HG02943 (cell line): Measurements from ENCODE around the gene RHBDD2.
"Not testable (repeated sequence)": the region's sequence is repeated elsewhere in the genome, so short reads cannot be mapped to it uniquely, and the experiment has no call there.

Source experiments
- ATAC-seq: cut with Tn5 transposase; IDR thresholded peaks from one replicate; pipeline ENCODE4 v1.9.1; 2021; ENCODE audit warnings: mild to moderate bottlenecking, low read depth, moderate library complexity; ENCODE audit not compliant: unreplicated experiment

Gene RHBDD2

DNA sequence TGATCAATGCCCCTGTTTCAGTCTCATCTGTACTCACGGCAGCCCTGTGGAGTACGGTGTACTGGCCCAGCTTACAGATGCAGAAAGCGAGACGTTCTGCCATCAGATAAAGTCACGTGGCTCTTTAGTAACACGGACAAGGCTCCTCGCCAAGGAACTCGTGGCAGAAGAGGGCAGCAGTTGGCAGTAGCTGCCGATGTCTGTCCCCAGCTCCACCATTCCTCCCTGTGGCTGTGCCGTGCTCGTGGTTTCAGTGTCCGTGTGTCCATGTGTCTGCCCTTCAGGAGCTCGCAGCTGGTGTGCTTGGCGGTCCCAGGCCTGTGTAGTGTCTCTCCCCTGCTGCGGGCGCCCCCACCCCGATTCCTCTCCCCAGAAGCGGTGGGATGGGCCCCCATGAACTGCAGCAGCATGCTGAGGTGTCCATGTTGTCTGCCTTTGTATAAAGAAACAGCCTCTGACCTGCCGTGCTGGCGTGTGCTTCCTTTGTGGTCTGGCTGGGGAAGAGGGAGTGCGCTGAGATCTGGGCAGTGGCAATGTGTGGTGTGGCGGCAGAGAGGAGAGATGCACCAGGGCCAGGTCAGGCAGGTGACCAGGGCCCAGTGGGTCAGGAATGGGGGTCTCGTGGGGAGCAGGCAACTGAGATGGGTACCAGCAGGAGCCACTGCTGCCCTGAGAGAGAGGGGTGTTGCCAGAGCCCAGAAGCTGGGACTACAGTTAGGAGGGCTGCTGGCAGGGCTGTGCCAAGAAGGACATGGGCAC lies 9.8 kb downstream of the RHBDD2 start:
- ATAC-seq: no peak

DNA sequence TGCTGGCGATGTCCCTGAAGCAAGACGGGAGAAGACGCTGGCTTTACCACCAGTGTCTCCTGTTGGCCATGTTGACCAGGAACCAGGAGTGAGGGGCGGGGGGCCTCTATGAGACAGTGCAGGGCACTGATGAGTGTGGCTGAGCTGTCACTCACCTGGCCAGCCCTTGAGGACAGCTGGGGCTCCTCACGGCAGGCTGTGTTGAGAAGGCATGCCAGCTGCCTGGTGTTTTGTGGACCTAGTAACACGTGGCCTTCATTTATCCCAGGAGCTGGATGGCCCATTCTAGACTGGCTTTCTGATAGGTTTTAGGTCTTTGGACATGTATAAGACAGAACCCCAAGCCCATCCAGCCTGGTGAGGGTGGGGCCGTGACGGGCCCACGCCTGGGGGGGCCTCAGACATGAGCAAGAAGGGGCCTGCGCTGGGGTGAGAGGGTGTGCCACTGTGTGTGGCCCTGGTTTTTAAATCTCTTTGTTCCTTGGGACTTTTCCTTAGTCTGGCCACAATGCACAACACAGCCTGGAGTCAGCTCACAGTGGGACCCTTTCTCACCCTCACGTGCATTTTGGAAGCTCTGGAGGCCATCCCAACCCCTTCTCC lies 10.5 kb downstream of the RHBDD2 start:
- ATAC-seq: no peak

DNA sequence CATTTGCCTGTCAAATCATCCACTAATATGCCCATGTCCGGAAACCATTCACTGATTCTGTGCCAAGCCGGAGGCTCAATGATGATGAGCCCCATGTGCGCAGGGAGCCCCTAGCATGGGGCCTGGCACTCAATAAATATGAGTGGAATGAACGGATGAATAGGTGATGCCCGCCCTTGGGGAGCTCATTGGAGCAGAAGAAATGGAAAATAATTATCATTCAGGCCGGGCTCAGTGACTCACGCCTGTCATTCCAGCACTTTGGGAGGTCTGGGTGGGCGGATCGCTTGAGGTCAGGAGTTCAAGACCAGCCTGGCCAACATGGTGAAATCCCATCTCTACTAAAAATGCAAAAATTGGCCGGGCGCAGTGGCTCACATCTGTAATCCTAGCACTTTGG lies 11.0 kb downstream of the RHBDD2 start:
- no peak for ATAC-seq

DNA sequence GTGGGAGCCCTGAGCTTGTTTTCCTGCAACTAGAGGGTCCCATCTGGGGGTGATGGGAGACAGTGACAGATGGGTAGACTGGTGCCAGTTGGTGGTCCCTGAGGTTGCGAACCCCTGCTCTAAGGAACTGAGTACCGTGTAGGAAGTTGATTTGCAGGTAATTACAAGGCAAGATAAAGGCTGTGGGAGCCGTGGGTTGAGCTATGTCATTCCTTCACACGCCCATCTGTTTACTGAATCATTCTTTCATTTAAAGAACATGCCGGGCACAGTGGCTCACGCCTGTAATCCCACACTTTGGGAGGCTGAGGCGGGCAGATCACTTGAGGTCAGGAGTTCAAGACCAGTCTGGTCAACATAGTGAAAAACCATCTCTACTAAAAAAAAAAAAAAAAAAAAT lies 12.4 kb downstream of the RHBDD2 start:
- ATAC-seq: not testable (repeated sequence)

DNA sequence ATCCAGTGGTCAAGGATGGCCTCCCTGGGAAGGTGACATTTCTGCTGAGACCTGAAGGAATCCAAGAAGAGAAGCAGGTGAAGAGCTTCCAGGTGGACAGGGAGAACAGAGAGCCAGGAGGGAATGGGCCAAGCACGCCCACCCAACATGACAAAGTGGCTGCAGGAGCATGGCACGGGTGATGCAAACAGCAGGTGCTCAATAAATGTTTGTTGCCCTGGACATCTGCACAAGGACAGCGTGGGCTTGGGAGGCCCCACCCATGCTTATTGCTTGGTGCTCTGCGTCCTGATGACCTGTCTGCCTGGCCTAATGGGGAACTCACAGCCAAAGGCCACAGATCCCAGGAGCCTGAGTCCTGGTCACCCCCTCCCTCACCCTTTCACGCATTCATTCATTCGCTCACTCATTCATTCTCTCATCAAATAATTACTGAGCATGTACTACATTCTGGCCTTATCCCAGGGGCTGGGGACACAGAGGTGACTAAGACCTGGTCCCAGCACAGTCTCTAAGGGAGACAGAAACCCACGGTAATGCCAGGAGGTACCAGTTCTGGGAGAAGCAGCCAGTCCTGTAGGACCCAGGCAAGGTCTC lies 13.1 kb downstream of the RHBDD2 start:
- ATAC-seq: no peak

DNA sequence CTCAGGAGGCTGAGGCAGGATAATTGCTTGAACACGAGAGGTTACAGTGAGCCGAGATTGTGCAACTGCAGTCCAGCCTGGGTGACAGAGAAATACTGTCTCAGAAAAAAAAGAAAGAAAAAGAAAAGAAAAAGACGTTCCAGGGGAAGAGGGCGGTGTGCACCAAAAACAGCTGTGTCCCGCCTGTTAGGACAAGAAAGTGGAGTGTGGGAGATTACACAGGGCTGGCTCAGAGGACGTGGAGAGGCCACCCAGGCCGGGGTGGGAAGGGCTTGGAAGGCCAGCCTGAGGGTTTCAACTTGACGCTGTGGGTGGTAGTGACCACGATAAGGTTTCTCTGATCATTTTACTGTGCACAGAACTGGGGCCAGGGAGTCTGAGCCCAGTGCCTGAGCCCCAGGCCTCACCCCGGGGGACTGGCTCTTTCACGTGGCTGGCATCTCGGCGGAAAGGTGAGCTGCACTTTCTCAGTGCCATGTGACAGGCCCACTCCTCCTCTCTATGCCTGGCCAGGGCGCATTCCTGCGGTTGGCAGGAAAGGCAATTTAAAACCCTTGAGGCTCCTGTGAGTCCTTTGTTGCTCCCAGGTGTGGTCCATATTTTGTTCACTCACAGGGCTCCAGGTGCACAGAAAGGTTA lies 13.9 kb downstream of the RHBDD2 start:
- no peak for ATAC-seq

DNA sequence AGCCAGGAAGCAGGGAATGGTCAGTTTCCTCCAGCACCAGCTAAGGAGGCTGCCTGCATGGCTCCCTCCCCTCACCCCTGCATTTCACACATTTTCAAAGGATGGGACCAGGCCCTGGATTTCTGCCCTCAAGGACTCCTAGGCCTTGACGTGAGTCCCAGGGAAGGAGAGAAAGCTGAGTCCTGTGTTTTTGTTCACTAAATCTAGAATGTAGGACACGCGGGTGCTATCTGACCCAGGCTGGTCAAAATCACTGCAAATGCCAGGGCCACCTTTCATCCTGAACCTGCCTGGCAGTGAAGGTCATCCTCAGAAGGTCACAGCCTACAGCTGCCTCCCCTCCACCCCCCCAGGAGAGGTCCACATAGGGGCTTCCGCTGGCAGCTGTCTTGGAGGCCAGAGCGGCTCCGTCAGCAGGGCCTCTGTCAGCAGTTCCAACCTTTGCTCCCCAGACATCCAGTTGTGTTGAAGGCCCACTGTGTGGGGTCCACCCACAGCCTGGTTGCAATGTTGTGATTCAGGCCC lies 18.0 kb downstream of the RHBDD2 start:
- ATAC-seq: no peak

DNA sequence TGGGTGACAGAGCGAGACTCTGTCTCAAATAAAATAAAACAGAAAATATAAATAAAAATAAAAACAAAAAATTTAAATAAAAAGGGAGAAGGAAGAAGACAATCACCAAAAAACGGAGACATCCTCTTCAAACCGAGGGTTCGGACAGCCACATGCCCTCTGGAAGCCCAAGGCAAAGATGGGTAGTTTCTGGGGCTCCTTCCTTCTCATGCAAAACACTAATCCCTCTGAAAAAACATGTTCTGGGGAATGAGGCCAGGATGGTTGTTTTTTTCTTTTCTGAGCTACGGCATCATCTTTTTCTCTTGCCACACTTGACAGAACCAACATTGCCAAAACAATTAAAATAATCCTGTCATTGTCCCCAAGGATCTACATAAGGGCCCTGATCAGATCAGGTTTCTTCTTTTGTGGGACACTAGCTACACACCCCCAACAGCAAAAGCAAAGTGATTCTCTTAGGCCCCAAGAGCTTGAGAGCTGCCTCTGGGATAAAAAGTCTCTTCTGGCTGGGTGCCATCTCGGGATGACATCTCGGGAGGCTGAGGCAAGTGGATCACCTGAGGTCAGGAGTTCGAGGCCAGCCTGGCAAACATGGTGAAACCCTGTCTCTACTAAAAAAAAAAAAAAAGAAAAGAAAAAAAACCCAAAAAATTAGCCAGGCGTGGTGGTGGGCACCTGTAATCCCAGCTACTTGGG lies 21.9 kb downstream of the RHBDD2 start:
- no peak for ATAC-seq

DNA sequence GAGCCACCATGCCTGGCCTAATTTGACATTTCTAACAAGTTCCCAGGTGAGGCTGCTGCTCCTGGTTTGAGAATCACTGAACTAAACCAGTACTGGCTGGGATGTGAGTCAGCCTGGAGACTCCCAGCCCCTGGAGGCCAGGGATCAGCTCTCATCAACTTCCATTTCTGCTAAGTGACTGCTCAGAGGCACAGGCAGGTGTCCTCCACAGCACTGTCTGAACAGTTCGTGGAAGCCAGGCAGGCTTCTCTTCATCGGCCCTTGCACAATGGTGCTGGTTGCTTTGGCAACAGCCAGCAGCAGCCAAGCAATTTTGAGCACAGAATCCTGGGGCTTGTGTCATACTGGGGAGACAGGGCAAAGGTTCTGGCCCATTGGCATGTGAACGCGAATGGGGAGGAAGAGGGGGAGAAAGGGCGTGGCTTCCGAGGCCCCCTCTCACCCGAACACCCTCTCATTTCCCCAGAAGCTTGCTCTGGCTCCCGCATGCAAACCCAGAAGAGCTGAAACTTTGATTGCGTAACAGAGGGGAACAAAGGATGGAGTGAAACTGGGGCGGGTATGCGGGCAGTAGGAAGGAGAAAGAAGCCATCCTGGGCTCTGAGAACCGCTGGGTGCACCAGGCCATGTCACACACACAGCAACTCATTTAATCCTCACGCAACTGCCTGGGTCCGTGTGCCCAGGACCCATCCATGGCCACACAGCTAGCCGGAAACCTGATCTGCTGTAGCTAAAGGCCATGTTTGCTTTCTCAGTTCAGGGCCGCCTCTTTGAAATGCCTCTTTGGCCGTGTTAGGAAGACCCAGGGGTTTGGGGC lies 27.2 kb downstream of the RHBDD2 start:
- ATAC-seq: no peak

DNA sequence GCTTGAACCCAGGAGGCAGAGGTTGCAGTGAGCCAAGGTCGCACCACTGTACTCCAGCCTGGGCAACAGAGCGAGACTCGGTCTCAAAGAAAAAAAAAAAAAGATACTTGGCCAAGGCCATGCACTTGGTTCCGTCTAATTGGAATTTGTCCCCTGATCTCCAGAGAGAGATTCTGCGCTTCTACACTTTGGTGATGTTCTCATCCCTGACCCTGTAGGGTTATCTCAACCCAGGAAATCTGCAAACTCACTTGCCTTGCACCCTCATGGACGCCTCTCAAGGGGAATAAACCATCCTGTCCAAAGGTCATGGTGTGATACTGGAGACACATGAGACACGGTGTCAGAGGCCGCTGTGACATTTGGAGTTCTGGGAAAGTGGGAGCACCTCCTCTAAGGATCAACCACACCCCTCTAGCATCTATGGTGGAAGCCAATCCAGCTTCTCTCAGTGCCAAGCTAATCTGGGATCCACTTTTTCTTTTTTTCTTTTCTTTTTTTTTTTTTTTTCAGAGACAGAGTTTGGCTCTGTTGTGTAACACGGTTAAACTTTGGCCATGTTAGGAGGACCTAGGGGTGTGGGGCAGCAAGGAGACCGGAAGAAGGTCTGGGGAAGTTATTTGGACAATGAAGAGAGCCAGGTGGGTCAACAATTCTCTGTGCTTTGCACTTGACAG lies 28.3 kb downstream of the RHBDD2 start:
- ATAC-seq: no peak

DNA sequence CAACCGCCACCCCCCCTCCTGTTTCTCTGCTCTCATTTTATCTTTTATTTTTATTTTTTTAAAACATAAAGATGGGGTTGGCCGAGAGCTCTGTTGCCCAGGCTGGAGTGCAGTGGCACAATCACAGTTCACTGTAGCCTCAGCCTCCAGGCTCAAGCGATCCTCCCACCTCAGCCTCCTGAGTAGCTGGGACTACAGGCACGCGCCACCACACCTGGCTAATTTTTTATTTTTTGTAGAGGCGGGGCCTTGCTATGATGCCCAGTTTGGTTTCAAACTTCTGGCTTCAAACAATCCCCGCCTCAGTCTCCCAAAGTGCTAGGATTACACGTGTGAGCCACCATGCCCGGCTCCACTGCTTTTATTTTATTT lies 28.8 kb downstream of the RHBDD2 start:
- not testable (repeated sequence) for ATAC-seq

DNA sequence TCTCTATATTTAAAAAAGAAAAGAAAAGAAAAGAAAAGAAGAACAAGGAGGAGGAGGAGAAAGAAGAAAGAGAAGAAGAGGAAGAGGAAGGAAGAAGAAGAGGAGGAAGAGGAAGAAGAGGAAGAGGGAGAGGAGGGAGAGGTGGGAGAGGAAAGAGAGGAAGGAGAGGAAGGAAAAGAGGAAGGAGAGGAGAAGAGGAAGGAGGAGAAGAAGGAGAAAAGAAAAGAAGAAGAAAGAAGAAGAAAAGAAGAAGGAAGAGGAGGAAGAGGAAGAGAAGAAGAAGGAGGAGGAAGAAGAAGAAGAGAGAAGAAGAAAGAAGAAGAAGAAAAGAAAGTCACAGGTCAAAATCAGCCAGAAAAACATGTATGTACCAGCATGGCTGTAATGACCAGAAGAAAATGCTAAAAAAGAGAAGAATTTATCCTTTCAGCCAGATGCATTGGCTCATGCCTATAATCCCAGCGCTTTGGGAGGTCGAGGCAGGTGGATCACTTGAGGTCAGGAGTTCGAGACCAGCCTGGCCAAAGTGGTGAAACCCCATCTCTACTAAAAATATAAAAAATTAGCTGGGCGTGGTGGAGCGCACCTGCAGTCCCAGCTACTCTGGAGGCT lies 30.8 kb downstream of the RHBDD2 start:
- ATAC-seq: no peak

DNA sequence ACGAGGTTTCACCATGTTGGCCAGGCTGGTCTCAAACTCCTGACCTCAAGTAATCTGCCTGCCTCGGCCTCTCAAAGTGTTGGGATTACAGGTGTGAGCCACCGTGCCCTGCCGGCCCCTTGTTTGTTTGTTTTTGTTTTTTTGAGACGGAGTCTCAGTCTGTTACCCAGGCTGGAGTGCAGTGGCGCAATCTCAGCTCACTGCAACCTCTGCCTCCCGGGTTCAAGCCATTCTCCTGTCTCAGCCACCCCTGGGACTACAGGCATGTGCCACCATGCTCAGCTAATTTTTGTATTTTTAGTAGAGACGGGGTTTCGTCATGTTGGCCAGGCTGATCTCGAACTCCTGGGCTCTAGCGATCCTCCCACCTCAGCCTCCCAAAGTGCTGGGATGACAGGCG lies 32.4 kb downstream of the RHBDD2 start:
- not testable (repeated sequence) for ATAC-seq

DNA sequence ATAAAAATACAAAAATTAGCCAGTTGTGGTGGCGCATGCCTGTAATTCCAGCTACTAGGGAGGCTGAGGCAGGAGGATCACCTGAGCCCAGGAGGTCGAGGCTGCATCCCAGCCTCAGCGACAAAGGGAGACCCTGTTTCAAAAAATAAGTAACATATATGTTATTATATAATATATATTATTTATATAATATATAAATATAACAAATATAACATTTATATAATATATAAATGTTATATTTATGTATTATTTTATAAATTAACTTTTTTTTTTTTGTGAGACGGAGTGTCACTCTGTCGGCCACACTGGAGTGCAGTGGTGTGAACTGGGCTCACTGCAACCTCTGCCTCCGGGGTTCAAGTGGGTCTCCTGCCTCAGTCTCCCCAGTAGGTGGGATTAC lies 34.6 kb downstream of the RHBDD2 start:
- ATAC-seq: no peak

DNA sequence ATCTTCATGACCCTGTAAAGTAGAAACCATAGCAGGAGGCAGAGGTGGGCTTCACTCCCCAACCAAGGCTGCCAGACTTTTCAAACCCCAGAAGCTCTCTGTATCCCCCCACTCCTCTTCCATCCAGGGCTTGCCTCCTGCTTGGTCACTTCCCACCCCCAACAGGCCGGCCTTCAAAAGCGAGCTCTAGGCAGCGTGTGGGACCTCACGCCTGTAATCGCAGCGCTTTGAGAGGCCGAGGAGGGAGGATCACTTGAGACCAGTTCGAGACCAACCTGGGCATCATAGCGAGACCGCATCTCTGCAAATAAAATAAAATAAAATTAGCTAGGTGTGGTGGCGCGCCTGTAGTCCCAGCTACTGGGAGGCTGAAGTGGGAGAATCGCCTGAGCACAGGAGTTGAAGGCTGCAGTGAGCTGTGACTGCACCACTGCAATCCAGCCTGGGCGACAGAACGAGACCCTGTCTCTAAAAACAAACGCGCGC lies 35.4 kb downstream of the RHBDD2 start:
- ATAC-seq: no peak

DNA sequence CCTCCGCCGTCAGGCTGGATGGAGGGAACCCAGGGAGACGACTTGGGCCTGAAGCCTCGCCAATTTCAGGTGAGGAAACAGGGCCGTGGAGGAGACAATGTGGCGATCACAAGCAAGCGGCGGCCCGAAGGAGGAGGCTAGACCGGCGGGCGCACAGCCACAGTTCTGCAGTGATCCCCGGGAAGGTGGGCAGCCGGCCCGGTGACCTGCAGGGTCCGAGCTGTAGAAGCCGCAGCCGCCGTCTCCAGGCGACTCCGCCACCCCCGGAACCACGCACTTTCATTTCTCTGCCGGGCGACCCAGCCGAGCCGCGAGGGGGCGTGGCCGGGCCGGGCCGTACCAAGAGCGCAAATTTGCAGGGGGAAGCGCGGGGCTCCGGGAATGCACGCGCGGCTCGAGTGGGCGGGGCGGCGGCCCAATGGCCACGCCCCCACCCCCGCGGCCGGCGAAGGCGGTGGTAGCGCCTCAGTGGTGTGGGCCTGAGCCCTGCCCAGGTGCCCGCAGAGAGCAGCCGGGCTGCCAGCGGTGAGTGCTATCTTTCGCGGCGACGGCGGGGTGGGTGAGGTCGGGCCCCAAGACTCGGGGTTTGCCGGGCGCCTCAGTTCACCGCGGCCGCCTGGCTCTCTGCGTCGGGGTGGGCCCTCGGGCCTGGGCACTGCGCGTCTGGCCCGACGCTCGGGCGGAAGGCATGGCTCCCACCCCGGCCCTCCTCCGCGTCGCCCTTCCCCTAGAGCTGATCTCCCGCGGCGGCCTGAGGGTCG lies 36.0 kb downstream of the RHBDD2 start, which contains the start of gene POR:
TSS of gene POR (plus strand) at position 501 of the 761 bp plus-strand sequence. CDS start 38,847 bp downstream, outside the sequence.
- ATAC-seq: peak; percentile 75

DNA sequence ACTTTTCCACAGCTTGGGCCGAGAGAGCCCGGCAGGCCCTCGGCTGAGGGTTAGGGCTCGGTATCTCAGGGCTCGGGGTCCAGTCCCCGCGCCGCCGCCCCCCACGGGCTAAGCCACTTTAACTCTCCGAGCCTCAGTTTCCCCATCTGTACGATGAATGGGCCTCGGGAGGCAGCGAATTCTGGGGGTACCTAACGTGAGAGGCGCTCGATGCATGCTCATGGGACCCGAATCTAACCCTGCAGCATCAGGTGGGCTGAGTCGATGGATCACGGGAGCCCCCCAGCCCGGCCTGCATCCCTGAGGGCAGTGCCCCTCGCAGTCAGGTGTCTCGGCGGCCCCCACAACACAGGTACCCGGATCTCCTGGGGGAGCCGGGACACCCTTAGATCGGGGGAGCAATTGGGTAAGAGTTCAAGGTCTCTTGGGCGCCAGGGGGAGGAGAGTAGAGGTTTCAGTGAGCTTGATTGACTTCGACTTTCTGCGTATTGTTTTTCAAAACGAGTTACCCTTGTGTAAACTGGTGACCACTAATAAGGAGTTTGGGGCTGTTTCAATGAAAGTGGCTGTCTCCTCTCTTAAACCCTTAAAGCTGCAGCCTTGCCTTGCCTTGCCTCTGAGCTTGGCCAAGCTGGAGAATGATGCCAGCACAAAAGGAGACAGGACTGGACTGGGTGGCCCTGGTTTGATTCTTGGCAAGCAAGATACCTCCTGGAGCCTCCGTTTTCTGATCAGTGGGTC lies 36.8 kb downstream of the RHBDD2 start:
- ATAC-seq: no peak
